ENCODE results near the gene CBX2.

The CBX2 gene

GRCh38 chr17:79814127-79814973 lies 36.4 kb downstream of the CBX2 start:
- no peak for FAIRE-seq

- no peak for FAIRE-seq
These were observed 37.3 kb downstream of the CBX2 start for GRCh38 chr17:79814974-79815835.

GRCh38 chr17:79815836-79816461 lies 38.0 kb downstream of the CBX2 start:
- no peak for FAIRE-seq

DNA sequence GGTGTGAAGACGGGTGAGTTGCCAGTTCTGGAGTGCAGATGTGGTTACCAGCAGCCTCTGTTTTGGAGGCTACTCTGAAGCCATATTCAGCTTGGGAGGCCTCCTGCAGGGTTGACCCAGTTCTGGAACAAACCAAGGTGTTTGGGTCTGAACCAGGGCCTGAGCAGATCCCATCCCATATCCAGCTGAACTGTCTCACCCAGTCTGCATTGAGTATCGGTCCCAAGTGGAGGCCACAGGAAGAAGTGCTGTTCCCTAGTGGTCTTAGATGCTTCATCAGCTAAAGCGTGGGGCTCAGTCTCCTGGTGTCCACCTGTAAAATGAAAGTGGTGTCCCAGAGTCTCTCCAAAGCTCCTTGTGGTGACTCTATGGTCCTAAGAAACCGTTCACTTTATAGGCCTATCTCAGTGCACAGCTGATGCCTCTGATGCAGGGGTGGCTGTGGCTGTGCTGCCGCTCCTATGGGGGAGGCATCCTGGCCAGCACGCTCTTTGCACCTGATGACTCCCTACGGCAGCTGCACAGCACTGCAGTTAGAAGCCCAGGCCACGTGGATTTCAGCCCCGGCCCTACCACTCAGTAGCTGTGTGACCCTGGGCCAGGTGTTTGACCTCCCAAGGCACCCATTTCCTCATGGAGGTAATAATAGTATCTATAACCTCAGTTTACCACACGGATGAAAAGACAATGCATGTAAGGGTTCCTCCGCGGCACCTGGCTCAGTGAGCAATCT lies 40.2 kb downstream of the CBX2 start:
- FAIRE-seq, result no peak

DNA sequence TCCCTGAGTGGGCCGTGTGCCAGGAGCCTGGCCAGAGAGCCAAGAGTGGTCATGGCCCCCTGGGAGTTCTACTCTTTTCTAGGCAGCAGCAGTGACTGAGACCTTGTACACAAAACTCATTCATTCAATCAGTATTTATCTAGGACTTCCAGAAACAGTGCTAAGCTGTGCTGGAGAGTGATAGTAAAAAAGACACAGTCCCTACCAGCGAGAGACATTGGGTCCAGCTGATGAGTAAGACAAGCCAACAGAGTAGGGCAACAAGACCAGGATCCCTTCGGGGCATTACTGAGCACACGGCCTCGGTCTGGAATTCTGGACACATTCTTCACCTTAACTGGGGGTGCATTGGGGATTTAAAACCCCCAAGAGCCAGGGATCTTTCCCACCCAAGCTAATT lies 41.1 kb downstream of the CBX2 start:
- FAIRE-seq, result no peak

DNA sequence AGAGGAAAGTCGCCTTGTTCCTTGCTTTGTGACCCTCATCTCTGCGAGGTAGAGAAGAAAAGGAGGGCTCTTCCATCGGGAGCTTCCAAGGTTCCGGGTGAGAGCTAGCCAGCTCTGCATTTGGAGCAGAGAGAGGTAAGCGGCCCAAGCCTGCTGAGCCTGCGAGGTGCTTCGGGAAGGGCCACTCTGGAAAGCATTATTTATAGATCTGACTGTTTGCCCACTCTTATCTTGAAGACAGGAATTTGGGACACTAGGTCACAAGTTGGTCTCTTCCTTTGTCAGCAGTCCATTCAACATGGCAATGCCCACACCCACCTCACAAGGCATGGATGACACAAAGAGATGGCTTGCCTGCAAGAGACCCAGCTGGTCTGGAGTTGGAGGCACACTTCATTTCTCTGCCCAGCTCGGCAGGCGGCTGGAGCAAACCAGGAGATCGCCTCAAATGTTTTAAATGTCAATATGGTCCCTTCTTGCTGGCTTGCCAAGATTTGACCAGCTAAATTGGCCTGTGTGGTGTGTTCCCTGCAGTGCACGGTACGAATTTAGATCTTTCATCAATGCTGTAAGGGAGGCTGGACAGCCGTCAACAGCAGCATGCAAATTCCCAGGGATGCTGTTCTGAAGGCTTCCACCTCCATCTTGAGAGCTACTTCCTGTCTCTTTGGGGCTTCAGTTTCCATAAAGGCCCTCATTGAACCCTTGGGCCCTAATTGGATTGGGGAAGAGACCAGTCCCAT lies 41.8 kb downstream of the CBX2 start:
- FAIRE-seq, result no peak

GRCh38 chr17:79820959-79821330 lies 43.0 kb downstream of the CBX2 start:
- FAIRE-seq, result no peak

DNA sequence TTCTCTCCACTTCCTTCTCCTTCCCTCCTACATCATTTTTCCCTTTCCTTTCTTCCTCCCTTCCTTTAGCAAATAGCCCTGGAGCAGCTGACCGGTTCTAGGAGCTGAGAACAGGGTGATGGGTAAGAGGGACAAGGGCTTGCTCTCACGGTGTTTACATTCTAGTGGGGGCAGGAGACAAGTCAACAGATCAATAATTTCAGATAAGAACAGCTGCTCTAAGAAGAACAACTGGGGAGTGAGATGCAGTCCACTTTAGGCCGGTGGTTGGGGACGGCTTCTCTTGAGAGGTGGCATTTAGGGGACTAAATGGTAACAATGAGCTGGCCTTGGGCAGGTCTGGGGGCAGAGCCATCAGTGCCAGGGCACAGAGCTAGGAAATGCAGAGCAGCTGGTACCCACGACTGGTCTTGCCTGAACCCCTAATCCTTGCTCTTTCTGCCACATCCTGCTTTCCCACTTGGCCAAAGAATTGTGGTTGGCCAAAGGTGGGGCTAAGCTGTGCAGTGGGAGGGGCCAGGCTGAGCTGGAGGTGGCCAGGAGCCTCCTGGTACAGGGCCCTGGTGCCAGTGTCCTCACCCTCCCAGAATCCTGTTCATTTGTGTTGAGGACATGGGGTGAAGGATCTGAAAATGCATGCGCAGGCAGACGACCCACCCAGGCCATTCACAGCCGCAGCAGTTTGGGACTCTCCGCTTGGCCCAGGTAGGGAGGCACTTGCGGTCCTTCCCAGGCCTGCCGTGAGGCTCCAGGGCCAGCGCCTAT lies 43.6 kb downstream of the CBX2 start:
- FAIRE-seq, result no peak

GRCh38 chr17:79822583-79823124 lies 44.7 kb downstream of the CBX2 start:
- no peak for FAIRE-seq

- no peak for FAIRE-seq
These were observed 46.3 kb downstream of the CBX2 start for GRCh38 chr17:79824234-79824633.

- no peak for FAIRE-seq
These were observed 47.1 kb downstream of the CBX2 start for GRCh38 chr17:79824893-79825579.

- FAIRE-seq, result no peak
These were observed 47.6 kb downstream of the CBX2 start for GRCh38 chr17:79825580-79825921.

GRCh38 chr17:79826204-79826680 lies 48.3 kb downstream of the CBX2 start:
- FAIRE-seq, result no peak

- no peak for FAIRE-seq
These were observed 49.1 kb downstream of the CBX2 start for GRCh38 chr17:79826841-79827578.

GRCh38 chr17:79829004-79829403 lies 51.1 kb downstream of the CBX2 start:
- FAIRE-seq, result no peak

- FAIRE-seq, result no peak
These were observed 51.5 kb downstream of the CBX2 start for GRCh38 chr17:79829457-79829856.

- FAIRE-seq, result no peak
These were observed 52.4 kb downstream of the CBX2 start for GRCh38 chr17:79830303-79830702.

DNA sequence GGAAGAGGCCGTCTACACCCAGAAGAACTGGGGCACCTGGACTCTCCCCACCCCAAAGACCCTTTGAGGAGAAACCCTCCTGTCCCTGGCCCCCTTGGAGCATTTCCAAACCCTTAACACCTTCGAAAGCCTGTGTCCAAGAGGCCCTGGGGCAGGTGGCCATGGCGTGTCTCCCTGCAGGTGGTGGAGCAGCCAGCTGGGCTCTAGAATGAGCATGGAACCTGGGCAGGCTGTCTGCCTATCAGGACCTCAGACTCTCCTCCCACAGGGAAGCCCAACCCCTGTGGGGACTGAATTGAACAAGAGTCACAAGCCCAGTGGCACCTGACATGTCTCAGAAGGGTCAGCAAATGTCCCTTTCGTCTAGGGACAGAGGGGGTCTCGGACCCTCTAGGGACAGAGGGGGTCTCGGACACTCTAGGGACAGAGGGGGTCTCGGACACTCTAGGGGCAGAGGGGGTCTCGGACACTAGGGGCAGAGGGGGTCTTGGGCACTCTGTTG lies 52.9 kb downstream of the CBX2 start:
- FAIRE-seq, result no peak
